Neutrophil (primary cell): Measurements from ENCODE around the gene EXOC2.

Experiments
- H3K27ac ChIP-seq: fragments of 200-600 bp; sonication (generic); 2 replicates; pipeline ENCODE4 v1.5.1; 2016; ENCODE audit warnings: mild to moderate bottlenecking, moderate library complexity
- H3K27me3 ChIP-seq: fragments of 200-600 bp; sonication (generic); 2 replicates; pipeline ENCODE4 v1.6.0; 2016; ENCODE audit warnings: mild to moderate bottlenecking
- H3K36me3 ChIP-seq: fragments of 200-600 bp; sonication (generic); 2 replicates; pipeline ENCODE4 v1.5.1; 2017
- H3K4me1 ChIP-seq, 2 experiments: fragments of 200-600 bp in 1 of 2; sonication (generic) in 1 of 2; 1 replicate in 1 of 2; 2 replicates in 1 of 2; pipeline versions ENCODE4 v1.5.1 to v1.6.1; 2013 to 2016; ENCODE audit warnings: low read depth in 1 of 2, low read length in 1 of 2, mild to moderate bottlenecking in 1 of 2, moderate library complexity in 1 of 2; ENCODE audit not compliant: control insufficient read depth in 1 of 2, insufficient read depth in 1 of 2
- H3K4me3 ChIP-seq, 2 experiments: fragments of 200-600 bp in 1 of 2; sonication (generic) in 1 of 2; 1 replicate in 1 of 2; 2 replicates in 1 of 2; pipeline ENCODE4 v1.5.1; 2013 to 2016; ENCODE audit warnings: low read depth in 1 of 2, low read length in 1 of 2, mild to moderate bottlenecking in 1 of 2, moderate library complexity in 1 of 2
- H3K9me3 ChIP-seq: fragments of 200-600 bp; sonication (generic); 2 replicates; pipeline ENCODE4 v1.5.1; 2016
- TF ChIP-seq, protein P1 (sequence below): fragments of 200-600 bp; sonication (generic); IDR thresholded peaks from 2 replicates; pipeline ENCODE4 v1.5.1; 2016; ENCODE audit warnings: antibody characterized with exemption

EXOC2 gene

DNA sequence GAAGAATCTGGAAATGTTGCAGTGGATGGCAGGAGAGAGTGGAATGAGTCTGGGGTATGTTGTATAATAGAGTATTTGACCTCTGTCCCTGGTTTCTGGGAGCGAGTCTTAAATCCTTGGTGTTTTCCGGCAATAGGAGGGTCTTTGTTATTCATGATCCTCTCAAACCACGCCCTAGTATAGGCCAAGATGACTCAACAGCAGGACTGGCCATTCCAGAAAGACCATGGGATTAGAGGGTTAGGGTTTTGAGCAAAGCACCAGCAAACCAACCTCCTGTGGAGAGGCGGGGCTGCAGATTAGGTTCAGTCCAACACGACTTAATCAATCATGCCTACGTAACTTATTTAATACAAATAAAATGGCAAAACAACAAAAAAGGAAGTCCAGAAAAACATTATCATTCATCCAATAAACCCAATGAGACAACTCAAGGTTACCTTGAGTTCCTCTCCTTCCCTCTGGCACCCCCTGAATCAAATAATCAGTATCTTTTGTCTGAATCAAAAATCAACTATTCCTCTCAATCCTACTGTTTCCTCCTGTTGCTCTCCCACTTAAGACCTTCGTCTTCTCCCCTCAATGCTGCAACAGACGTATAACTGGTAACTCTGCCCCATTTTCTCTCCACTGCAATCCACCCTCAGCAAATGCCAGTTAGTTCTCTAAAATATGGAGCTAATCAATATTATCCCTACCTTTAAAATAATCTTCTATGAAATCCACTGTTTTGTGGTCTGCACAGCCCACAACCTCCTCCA lies 51.5 kb downstream of the EXOC2 start:
- H3K27ac ChIP-seq: no peak overlapping the region

DNA sequence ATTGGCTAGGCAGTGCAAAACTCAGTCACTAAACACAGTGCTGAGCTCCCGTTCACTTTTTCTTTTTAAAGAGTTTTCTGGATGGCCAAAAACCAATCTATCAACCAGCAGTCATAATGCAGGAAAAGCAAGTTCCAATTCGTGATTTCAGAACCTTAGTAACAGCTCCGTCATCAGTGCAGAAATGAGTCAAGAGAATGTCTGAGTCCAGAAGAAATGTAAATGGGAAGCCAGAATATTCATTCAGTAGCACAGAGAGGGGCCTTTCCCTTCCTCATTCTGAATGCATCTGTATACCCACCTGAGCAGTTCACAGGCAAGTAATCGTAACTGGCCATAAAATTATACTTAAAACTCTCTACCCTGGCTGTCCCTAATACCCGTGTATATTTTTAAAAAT lies 56.5 kb downstream of the EXOC2 start:
- H3K4me3 ChIP-seq: no peak overlapping the region
- H3K27me3 ChIP-seq: no peaks in the 10 kb centered on the region
- TF ChIP-seq, protein P1, sequence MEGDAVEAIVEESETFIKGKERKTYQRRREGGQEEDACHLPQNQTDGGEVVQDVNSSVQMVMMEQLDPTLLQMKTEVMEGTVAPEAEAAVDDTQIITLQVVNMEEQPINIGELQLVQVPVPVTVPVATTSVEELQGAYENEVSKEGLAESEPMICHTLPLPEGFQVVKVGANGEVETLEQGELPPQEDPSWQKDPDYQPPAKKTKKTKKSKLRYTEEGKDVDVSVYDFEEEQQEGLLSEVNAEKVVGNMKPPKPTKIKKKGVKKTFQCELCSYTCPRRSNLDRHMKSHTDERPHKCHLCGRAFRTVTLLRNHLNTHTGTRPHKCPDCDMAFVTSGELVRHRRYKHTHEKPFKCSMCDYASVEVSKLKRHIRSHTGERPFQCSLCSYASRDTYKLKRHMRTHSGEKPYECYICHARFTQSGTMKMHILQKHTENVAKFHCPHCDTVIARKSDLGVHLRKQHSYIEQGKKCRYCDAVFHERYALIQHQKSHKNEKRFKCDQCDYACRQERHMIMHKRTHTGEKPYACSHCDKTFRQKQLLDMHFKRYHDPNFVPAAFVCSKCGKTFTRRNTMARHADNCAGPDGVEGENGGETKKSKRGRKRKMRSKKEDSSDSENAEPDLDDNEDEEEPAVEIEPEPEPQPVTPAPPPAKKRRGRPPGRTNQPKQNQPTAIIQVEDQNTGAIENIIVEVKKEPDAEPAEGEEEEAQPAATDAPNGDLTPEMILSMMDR: no peak
- H3K4me1 ChIP-seq: no peaks in the 10 kb centered on the region
- no peak overlapping the region for H3K27ac ChIP-seq
- H3K9me3 ChIP-seq: no peaks in the 10 kb centered on the region
- H3K36me3 ChIP-seq: peaks cover 23% of the 10 kb centered on the region

More for the DNA sequence above, 51.5 kb downstream of the EXOC2 start:
- H3K4me1 ChIP-seq: no peaks in the 10 kb centered on the region
- TF ChIP-seq, protein P1: no peak
- H3K9me3 ChIP-seq: no peaks in the 10 kb centered on the region
- H3K36me3 ChIP-seq: peaks cover 13% of the 10 kb centered on the region
- H3K27me3 ChIP-seq: no peaks in the 10 kb centered on the region
- no peak overlapping the region for H3K4me3 ChIP-seq

DNA sequence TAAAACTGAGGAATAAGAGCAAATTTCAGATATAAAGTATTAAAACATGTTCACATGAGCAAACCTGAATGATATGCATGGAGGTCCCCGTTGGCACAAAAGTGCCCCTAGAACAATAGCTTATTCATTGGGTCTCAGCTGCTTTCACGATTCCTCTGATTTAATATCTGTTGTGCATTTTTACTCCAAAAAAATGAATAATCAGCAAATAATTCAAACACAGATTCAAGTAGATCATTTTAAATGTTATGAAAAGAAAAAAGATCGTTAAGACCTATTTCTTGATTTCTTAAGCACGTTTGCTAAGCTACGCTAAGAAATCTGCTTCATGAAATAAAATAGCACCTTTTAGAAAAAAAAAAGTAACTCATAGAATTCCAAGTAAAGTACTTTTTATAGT lies 57.7 kb downstream of the EXOC2 start:
- Histone ChIP-seq H3K36me3 (peaks cover 23% of the 10 kb centered on the region), H3K9me3 (no peaks in the 10 kb centered on the region), H3K4me3 (no peak overlapping the region), H3K27me3 (no peaks in the 10 kb centered on the region), H3K4me1 (no peaks in the 10 kb centered on the region), H3K27ac (no peak overlapping the region)
- TF ChIP-seq, protein P1: no peak

DNA sequence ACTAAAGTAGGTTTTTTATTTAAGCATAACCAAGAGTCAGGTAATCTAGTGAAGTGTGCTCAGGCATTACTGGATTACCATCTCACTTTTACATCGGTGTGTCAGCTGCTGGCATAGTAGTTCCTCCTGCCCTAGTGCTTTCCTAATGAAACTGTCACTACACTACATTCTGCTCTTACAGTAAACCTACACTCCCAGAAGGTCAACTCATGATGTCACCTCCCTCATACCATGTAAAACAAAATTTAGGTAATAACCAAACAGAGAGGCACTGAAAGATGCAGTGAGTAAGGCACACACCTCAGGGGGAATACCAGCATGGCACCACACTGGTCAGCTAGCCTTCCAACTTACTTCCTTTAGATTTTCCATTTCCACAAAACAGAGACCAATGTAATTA lies 59.3 kb downstream of the EXOC2 start:
- Histone ChIP-seq H3K4me3 (no peak overlapping the region), H3K36me3 (peaks cover 23% of the 10 kb centered on the region), H3K27me3 (no peaks in the 10 kb centered on the region), H3K27ac (no peak overlapping the region), H3K4me1 (no peaks in the 10 kb centered on the region), H3K9me3 (no peaks in the 10 kb centered on the region)
- TF ChIP-seq, protein P1: no peak

DNA sequence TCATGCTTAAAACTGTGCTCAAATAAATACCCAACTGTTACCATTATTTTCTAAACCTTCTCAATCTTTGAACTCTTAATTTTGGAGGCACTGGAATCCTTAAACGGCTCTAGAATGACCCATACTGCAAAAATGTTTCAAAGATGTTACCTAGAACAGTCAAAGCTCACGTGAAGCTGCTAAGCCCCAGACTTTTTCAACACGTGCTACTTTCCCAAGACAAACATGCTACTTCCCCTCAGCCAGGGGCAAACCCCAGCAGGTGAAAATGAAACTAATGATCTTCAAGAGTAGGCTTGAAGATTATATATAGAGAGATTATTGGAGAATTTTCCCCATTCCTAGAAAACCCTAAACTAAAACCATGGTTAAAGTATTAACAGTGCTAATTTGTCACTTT lies 64.2 kb downstream of the EXOC2 start:
- no peaks in the 10 kb centered on the region for H3K4me1 ChIP-seq
- H3K36me3 ChIP-seq: peaks cover 4% of the 10 kb centered on the region
- H3K27ac ChIP-seq: no peak overlapping the region
- H3K4me3 ChIP-seq: no peak overlapping the region
- no peaks in the 10 kb centered on the region for H3K9me3 ChIP-seq
- H3K27me3 ChIP-seq: no peaks in the 10 kb centered on the region
- TF ChIP-seq, protein P1: no peak
